SKM-1 treated with dmso at 0.1 percent for 144 hours (cell line): Measurements from ENCODE around the gene FOXB1.

Experiments used
- DNase-seq: peaks from one replicate; lab custom pipeline; 2025; ENCODE audit not compliant: unreplicated experiment; lab: John Stamatoyannopoulos, UW

FOXB1 gene

DNA sequence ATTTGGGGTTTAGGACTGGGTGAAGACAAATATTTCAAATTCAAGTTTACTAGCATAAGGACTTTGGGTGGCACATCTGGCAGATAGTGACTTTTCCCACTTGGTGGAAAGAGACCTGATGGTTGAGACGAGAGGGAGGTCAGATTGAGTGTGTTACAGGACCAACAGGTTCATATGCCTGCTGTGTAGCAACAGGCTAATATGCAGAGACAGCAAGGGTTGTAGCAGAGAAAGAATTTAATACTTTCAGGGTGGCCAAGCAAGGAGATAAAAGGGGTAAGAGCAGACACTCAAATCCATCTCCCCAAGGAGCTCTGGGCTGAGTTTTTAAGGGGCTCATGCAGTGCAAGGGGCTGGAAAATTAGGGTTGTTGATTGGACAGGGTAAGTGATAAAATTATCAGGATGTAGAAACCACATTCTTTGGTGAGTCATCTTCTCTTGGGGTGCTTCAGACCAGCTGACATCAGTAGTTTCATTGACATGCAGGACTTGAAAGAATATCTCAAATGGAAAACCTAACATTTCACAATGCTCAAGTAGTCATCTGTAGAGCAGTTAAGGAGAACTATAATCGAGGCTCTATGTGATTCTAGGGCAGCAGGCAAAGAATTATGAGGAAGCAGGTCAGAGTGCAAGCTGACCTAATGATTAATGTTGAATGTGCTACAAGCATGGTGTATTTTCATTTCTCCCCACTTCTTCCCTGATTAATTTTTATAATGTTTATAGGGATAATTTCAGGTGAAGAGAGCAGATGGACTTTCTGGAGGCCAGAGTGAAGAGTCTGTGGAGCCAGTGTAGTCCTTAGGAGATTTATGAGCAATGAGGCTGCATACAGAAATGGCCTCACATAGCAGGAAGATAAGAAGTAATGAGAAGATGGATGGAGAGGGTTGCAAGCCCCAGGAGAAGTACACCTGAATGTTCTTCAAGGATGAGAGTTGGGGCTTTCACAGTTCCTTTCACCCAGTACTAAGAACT, 13.7 kb downstream of the FOXB1 start:
- DNase-seq: no peak

DNA sequence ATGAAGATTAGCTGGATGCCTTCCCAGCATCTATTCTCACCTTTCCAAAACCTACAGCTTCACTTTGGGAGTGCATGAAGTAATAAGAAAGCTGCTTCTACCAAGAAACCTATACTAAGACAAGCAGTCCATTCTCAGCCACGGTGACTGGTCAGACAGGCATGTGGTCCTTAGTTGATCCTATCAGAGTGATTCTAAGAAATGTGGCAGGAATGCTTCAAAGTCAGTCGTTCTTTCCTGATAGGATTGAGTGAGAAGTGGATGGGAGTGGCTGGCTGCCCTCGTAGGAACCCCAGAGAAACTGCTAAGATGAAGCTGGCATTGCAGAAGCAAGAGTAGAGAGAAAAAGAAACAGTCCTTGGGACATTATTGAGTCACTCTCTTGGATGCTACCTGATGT, 16.6 kb downstream of the FOXB1 start:
- DNase-seq: no peak

GRCh38 chr15:60021589-60022378, 17.7 kb downstream of the FOXB1 start:
- no peak for DNase-seq

DNA sequence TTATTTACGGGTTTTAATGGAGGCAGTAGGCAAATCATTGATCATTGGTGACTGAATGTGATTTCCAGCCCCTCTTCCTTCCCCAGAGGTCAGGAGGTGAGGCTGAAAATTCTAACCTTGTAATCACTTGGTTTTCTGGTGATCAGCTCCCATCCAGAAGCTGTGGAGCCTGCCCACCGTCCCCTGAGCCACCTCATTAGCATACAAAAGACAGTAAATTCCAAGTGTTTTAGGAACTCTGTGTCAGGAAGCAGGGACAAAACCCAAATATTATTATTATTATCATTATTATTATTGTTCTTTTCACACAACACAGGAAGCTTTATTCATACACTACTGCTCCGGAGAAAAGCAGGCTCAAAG, 18.2 kb downstream of the FOXB1 start:
- no peak for DNase-seq

DNA sequence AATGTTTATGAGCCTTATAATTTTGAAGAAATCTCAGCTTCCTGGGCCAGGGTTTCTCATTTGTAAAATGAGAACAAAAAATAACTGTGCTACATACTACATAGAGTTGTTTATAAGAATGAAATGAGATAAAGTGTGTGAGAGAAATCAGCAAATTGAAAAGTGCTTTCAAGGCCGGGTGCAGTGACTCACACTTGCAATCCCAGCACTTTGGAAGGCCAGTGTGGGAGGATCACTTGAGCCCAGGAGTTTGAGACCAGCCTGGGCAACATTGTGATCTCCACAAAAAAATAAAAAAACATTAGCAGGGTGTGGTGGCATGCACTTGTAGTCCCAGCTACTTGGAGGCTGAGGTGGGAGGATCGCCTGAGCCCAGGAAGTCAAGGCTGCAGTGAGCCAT, 22.4 kb downstream of the FOXB1 start:
- DNase-seq: no peak

DNA sequence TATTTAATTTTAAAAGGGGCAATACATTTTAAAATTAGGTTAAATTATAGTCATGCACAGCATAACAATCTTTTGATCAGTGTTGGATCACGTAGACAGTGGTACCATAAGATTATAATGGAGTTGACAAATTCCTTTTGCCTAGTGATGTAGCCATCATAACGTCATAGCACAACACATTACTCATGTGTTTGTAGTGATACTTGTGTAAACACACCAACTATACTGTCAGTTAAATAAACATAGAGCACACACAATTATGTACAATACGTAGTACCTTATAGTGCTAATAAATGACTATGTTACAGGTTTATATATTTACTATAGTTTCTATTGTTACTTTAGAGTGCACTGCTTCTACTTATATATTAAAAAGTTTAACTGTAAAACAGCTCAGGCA, 31.2 kb downstream of the FOXB1 start:
- no peak for DNase-seq

- DNase-seq: no peak
These were observed 35.2 kb downstream of the FOXB1 start for GRCh38 chr15:60039316-60039715.

DNA sequence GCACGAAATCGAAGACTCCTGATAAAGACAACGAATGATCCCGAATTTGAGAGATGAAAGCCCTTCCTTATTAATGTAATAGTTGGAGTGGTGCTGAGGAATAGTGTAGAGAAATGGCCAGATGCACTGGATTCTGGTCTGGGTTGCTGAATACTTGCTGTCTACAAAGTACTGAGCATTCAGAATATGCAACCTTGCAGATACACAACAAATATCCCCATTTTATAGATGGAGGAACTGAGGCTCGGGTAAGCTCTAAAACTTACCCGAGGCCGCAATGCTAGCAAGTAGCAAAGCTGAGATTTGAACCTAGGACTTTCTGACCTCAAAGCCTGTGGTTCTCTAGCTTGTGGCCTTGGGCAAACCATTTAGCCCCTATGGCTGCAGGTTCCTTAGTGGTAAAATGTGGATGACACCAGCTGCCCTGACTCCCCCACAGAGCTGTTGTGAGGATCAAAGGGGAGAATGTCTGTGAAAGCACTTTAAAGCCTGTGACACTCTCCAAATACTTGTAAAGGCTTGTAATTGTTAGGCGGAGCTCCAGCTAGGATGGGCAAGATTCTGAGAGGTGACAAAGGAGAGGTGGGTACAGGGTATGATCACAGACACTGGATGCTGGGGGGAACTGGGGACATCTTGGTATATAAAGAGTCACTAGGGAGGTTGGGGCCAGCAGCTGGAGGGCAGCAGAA, 39.8 kb downstream of the FOXB1 start:
- DNase-seq: no peak

GRCh38 chr15:60044636-60045270, 40.6 kb downstream of the FOXB1 start:
- DNase-seq: no peak

GRCh38 chr15:60047701-60048100, 43.6 kb downstream of the FOXB1 start:
- DNase-seq: no peak

- no peak for DNase-seq
These were observed 45.8 kb downstream of the FOXB1 start for GRCh38 chr15:60049948-60050347.

GRCh38 chr15:60052796-60053195, 48.7 kb downstream of the FOXB1 start:
- no peak for DNase-seq

GRCh38 chr15:60054472-60054871, 50.4 kb downstream of the FOXB1 start:
- DNase-seq: no peak
